Activated B cell treated with CpG ODN at 0.5 μM for 24 hours (primary cell): ENCODE measurements around the gene CREB3L2. TPM values are rescaled to one million over a fixed set of nuclear protein-coding genes. Genes with fewer than 3 reads are reported as not detected.

Source experiments
- ATAC-seq: fragments of 200-7000 bp; cut with Tn5 transposase; one replicate; pipeline ENCODE4 v1.10.0; 2021; ENCODE audit warnings: low read depth, mild to moderate bottlenecking, moderate library complexity
- CTCF ChIA-PET: fragments of 350-600 bp; sonication (Branson Sonifier 250); formaldehyde crosslinking; loops from one replicate; lab custom pipeline; 2021; ENCODE audit warnings: antibody characterized with exemption; lab: Charles Lee
- POLR2A ChIA-PET: fragments of 350-600 bp; sonication (Branson Sonifier 250); formaldehyde crosslinking; loops from one replicate; lab custom pipeline; 2021; ENCODE audit warnings: antibody characterized with exemption; lab: Charles Lee
- DNase-seq: peaks from one replicate; pipeline ENCODE4 v3.0.0; 2022
- H3K27ac Mint-ChIP-seq: one replicate; pipeline ENCODE4 v1.8.0; 2020; ENCODE audit warnings: mixed read lengths
- H3K27me3 Mint-ChIP-seq: one replicate; pipeline ENCODE4 v1.8.0; 2021; ENCODE audit warnings: mixed read lengths
- H3K36me3 Mint-ChIP-seq: one replicate; pipeline ENCODE4 v1.8.0; 2021; ENCODE audit warnings: low read depth, mixed read lengths
- H3K4me1 Mint-ChIP-seq: one replicate; pipeline ENCODE4 v1.8.0; 2021; ENCODE audit warnings: mixed read lengths
- H3K4me3 Mint-ChIP-seq: one replicate; pipeline ENCODE4 v1.8.0; 2020; ENCODE audit warnings: mild to moderate bottlenecking, mixed read lengths
- H3K9me3 Mint-ChIP-seq: one replicate; pipeline ENCODE4 v1.8.0; 2020; ENCODE audit warnings: mixed read lengths
- CTCF ChIP-seq: fragments of 200-600 bp; IDR thresholded peaks from one replicate; pipeline ENCODE4 v1.8.0; 2022; ENCODE audit warnings: antibody characterized with exemption, mild to moderate bottlenecking
- intact Hi-C: fragments of 100-400 bp; cut with micrococcal nuclease; formaldehyde crosslinking; loops from one replicate; pipeline ENCODE4 v1.15.1; 2024
- total RNA-seq: library from RNA; stranded (reverse); gene quantifications from 2 replicates; pipeline ENCODE4 v1.2.3, GENCODE V29; 2022

Gene CREB3L2
- total RNA-seq, 1 donor from 2014 or later: 21.7 TPM

- no peak for DNase-seq
- Mint-ChIP-seq H3K36me3 (peaks cover under 1% of the 10 kb centered on the region), H3K9me3 (no peaks in the 10 kb centered on the region), H3K4me1 (peaks cover 17% of the 10 kb centered on the region), H3K27ac (no peak overlapping the region), H3K27me3 (no peaks in the 10 kb centered on the region), H3K4me3 (no peak overlapping the region)
- POLR2A ChIA-PET: no interaction called here
- ATAC-seq: no peak
- TF ChIP-seq CTCF: no peak
- CTCF ChIA-PET: no interaction called here
- intact Hi-C loops: no loop called here
Measured at GRCh38 chr7:137976232-137976631, 25.7 kb downstream of the CREB3L2 start.

GRCh38 chr7:137975768-137976167 is 26.1 kb downstream of the CREB3L2 start:
- Mint-ChIP-seq H3K9me3 (no peaks in the 10 kb centered on the region), H3K4me1 (peaks cover 13% of the 10 kb centered on the region), H3K27ac (no peak overlapping the region), H3K4me3 (no peak overlapping the region), H3K27me3 (no peaks in the 10 kb centered on the region), H3K36me3 (no peaks in the 10 kb centered on the region)
- ChIA-PET POLR2A (no interaction called here), CTCF (no interaction called here)
- DNase-seq (no peak), ATAC-seq (no peak)
- intact Hi-C loops: no loop called here
- TF ChIP-seq CTCF: no peak

GRCh38 chr7:137975221-137975620 is 26.7 kb downstream of the CREB3L2 start:
- no peak for ATAC-seq
- Mint-ChIP-seq H3K9me3 (no peaks in the 10 kb centered on the region), H3K36me3 (no peaks in the 10 kb centered on the region), H3K27ac (no peak overlapping the region), H3K4me1 (peaks cover 7% of the 10 kb centered on the region), H3K27me3 (no peaks in the 10 kb centered on the region), H3K4me3 (no peak overlapping the region)
- no peak for DNase-seq
- intact Hi-C loops: no loop called here
- ChIA-PET CTCF (no interaction called here), POLR2A (no interaction called here)
- no peak for TF ChIP-seq CTCF

GRCh38 chr7:137974766-137975165 is 27.1 kb downstream of the CREB3L2 start:
- Mint-ChIP-seq H3K4me3 (no peak overlapping the region), H3K36me3 (no peaks in the 10 kb centered on the region), H3K9me3 (no peaks in the 10 kb centered on the region), H3K4me1 (peaks cover 5% of the 10 kb centered on the region), H3K27ac (no peak overlapping the region), H3K27me3 (no peaks in the 10 kb centered on the region)
- ChIA-PET CTCF (no interaction called here), POLR2A (no interaction called here)
- DNase-seq (no peak), ATAC-seq (no peak)
- TF ChIP-seq CTCF: no peak
- intact Hi-C loops: no loop called here

- H3K36me3 Mint-ChIP-seq: peaks cover 3% of the 10 kb centered on the region
- ATAC-seq (no peak), DNase-seq (no peak)
- CTCF ChIA-PET: no interaction called here
- H3K27me3 Mint-ChIP-seq: no peaks in the 10 kb centered on the region
- no peak for TF ChIP-seq CTCF
- peaks cover 11% of the 10 kb centered on the region for H3K4me1 Mint-ChIP-seq
- H3K9me3 Mint-ChIP-seq: no peaks in the 10 kb centered on the region
- no peak overlapping the region for H3K4me3 Mint-ChIP-seq
- intact Hi-C loops: no loop called here
- H3K27ac Mint-ChIP-seq: no peak overlapping the region
- POLR2A ChIA-PET: no interaction called here
Measured at GRCh38 chr7:137970253-137970975, 31.5 kb downstream of the CREB3L2 start.
